Activated CD8-positive, alpha-beta memory T cell treated with anti-CD3 and anti-CD28 coated beads for 36 hours (primary cell): ENCODE data around the gene UXS1. TPM values are rescaled to one million over a fixed set of nuclear protein-coding genes. Genes with fewer than 3 reads are reported as not detected.
"Not testable (repeated sequence)": the region's sequence is repeated elsewhere in the genome, so short reads cannot be mapped to it uniquely, and the experiment has no call there.

Experiments
- CTCF ChIA-PET: fragments of 350-600 bp; sonication (Branson Sonifier 250); formaldehyde crosslinking; loops from one replicate; lab custom pipeline; 2021; ENCODE audit warnings: antibody characterized with exemption; lab: Charles Lee
- POLR2A ChIA-PET: fragments of 350-600 bp; sonication (Branson Sonifier 250); formaldehyde crosslinking; loops from one replicate; lab custom pipeline; 2021; ENCODE audit warnings: antibody characterized with exemption; lab: Charles Lee
- total RNA-seq, 2 experiments: library from RNA; stranded (reverse); gene quantifications; one replicate each; pipeline ENCODE4 v1.2.3, GENCODE V29; 2021

The UXS1 gene
- total RNA-seq, 2 experiments from 2014 or later, result 42.0 to 43.9 TPM

- POLR2A ChIA-PET, result interaction anchor here (1.0 to 1.9 kb wide), 2 partner anchors 14 to 15 kb away, joined by 4 to 8 read pairs; no protein-coding TSS in a partner anchor
- CTCF ChIA-PET, result interaction anchor here (1.1 kb wide), 1 partner anchor 16 kb away, joined by 5 read pairs; no protein-coding TSS in a partner anchor
These were observed 49.3 kb downstream of the UXS1 start for GRCh38 chr2:106144621-106145331.

GRCh38 chr2:106143495-106144215 lies 50.4 kb downstream of the UXS1 start:
- POLR2A ChIA-PET, result interaction anchor here (1.9 kb wide), 1 partner anchor 15 kb away, joined by 8 read pairs; no protein-coding TSS in a partner anchor

DNA sequence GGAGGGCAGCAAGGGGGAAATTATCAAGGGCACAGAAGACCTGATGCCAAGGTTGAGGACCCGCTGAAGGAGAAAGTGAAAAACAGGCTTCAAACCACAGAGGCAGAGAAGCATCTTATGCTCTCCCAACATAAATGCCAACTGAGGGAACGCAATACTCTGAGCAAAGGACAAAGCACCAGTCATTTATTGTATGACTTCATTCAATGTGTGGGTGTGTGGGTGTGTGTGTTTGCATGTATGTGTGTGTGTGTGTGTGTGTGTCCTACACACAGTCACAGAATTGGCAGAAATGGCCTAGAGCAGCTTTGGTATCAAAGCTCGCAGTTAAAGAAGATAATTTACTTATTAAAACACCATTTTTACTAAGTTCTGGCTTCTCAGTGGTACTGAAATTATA lies 51.4 kb downstream of the UXS1 start:
- ChIA-PET POLR2A (no interaction called here), CTCF (interaction anchor here (0.7 kb wide), 1 partner anchor 22 kb away, joined by 3 read pairs; no protein-coding TSS in a partner anchor)

More at GRCh38 chr2:106143495-106144215, 50.4 kb downstream of the UXS1 start:
- CTCF ChIA-PET, result no interaction called here

- ChIA-PET POLR2A (interaction anchor here (1.0 kb wide), 1 partner anchor 52 kb away, joined by 3 read pairs; no protein-coding TSS in a partner anchor), CTCF (interaction anchor here (1.3 to 1.5 kb wide), 2 partner anchors 17 to 52 kb away, joined by 4 to 5 read pairs; no protein-coding TSS in a partner anchor)
These were observed 53.2 kb downstream of the UXS1 start for GRCh38 chr2:106140913-106141312.

- POLR2A ChIA-PET, result interaction anchor here (1.0 to 2.0 kb wide), 2 partner anchors 20 to 53 kb away, joined by 3 to 5 read pairs; no protein-coding TSS in a partner anchor
These were observed 54.0 kb downstream of the UXS1 start for GRCh38 chr2:106140113-106140512.

DNA sequence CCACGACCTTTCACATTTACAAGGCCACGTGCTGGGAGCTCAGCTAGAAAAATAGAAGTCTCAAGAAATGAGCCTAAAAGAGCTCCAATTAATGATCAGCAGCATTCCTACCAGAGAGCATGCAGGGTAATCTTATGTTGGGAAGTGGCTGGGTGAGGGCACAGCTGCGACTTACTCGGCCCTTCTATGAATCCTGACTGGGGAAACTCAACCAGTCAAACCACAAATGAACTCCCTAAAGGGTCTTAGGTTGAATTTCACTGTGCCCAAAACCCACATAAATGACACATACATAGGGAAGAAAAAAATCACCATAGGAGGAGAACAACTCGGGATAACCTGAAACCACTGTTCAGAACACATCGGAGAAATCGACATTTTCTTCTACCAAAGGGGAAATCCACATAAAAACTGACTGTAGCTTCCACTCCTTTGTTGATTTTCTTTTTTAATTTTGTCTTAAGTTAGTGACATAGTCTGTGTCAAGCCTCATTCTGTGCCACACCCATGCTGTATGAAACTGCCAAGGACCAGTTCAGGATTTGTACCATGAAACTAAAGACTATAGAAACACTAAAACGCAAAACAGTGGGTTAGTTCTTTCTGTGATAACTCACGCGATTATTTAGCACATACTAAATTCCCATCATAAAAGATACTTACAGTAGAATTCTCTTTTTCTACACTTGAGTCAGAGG lies 54.7 kb downstream of the UXS1 start:
- POLR2A ChIA-PET, result interaction anchor here (0.5 to 2.0 kb wide), 3 partner anchors 21 to 54 kb away, joined by 3 to 5 read pairs (median 3); no protein-coding TSS in a partner anchor
- CTCF ChIA-PET, result no interaction called here

More at GRCh38 chr2:106140113-106140512, 54.0 kb downstream of the UXS1 start:
- CTCF ChIA-PET, result interaction anchor here (1.5 kb wide), 1 partner anchor 18 kb away, joined by 5 read pairs; no protein-coding TSS in a partner anchor

DNA sequence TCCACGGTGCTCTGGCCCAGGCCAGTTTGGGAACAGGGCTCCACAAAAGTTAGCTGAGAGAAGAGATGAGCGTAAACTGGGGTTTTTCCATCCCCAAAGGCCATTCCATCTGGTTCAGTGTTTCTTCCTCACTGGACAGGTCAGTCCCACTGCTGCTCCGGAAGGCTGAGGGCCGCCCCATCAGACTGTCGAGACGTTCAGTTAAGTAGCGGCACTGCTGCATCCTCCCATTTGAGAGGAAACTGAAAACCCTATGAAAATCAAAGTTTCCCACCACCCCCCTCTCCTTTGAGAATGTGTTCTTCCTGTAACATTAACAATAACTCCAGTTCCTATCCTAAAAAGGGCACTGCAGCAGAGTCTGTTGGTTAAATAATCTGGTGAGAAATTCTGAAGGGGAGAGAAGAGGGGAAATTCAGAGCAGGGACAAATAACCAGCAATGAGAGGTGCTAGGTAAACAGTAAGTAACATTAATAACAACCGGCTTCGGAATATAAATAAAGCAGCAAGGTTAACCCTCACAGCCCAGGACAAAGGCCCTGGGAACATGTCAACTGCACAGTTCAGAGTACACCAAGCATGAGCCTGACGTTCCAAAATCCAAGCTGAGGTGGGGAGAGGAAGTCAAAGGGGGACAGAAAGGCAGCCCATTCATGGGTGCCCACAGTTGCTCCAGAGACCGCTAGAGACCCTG lies 55.4 kb downstream of the UXS1 start:
- POLR2A ChIA-PET, result interaction anchor here (0.5 to 2.0 kb wide), 3 partner anchors 22 to 55 kb away, joined by 3 to 5 read pairs (median 3); no protein-coding TSS in a partner anchor
- CTCF ChIA-PET, result interaction anchor here (0.8 to 1.2 kb wide), 3 partner anchors 10 to 34 kb away, joined by 3 read pairs; no protein-coding TSS in a partner anchor

GRCh38 chr2:106137731-106138521 lies 56.2 kb downstream of the UXS1 start:
- CTCF ChIA-PET, result interaction anchor here (0.8 to 1.2 kb wide), 3 partner anchors 11 to 34 kb away, joined by 3 read pairs; no protein-coding TSS in a partner anchor
- POLR2A ChIA-PET, result interaction anchor here (0.6 to 1.4 kb wide), 2 partner anchors 28 to 55 kb away, joined by 3 to 4 read pairs; no protein-coding TSS in a partner anchor

GRCh38 chr2:106131192-106131591 lies 62.9 kb downstream of the UXS1 start:
- POLR2A ChIA-PET, CTCF ChIA-PET: not testable (repeated sequence)

DNA sequence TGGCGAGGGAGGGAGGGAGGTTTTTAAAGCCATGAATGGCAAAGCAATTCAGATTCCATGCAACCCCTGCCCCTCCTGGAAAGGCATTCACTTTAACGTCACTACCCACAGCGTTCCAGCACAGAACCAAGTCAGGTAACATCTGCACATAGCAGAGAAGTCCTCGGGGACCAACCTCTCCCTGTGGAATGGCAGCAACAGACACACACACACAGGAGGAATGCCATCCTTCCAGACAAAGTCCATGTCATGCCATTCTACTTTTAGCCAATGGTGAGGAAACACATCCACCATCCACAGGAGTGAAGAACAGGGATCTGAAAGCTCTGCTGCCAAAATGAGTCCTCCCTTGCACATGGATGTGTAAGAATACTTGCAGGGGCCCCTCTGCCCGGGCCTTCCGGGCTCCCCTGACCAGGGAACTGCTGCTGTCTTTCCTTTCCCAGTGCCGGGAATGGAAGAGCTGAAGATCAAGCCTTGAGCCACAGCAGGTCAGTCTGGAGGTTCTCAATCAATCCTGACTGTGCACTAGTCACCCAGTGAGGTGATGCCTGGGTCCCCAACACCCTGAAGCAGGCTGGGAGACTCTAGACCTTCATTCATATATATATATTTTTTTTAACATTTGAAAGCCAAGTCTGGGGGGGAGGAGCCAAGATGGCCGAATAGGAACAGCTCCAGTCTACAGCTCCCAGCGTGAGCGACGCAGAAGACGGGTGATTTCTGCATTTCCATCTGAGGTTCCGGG lies 63.7 kb downstream of the UXS1 start:
- ChIA-PET CTCF (no interaction called here), POLR2A (no interaction called here)

- CTCF ChIA-PET, result no interaction called here
These were observed 64.5 kb downstream of the UXS1 start for GRCh38 chr2:106129592-106129991.

DNA sequence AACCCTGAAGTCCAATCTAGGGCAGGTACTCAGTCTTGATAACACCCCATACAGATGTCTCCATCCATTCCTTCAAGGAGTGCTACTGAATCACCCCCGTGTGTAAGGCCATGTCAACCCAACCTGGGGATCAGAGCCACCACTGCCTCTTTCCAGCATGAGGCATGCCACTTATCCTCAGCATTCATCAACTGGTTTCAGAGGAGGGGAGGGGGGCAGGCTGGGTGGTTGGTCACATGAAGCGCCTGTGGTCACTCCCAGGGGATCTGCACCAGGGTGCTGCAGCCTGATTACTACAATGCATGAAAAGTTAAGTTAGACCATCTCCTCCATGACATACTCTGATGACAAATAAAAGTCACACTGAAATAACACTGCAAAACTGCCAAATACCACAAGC lies 65.0 kb downstream of the UXS1 start:
- CTCF ChIA-PET, result no interaction called here

More at GRCh38 chr2:106129592-106129991, 64.5 kb downstream of the UXS1 start:
- POLR2A ChIA-PET, result no interaction called here

DNA sequence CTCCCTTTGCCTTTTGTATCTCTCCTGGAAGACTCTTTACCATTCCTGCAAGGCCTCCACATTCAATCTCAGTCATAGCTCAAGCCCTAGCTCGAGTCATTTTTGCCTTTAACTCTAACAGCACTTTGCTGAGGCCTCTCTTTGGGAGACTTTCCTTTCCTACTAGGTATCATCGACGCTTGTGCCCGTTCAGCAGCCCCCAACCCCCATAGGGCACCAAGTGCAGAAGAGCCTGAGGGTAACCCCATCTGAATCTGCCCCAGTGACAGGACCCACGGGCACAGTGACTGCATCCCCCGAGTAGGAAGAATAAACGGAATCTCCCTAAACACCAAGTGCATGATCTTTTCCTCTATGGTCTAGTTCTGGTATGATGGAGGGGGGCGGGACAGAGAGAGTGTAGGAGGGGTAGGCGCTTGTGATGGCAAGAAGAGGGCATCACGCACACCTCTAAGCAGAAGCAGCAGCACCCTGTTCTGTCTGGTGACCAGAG lies 66.3 kb downstream of the UXS1 start:
- POLR2A ChIA-PET, result no interaction called here
- CTCF ChIA-PET, result no interaction called here

More for the DNA sequence above, 65.0 kb downstream of the UXS1 start:
- POLR2A ChIA-PET, result no interaction called here

- ChIA-PET CTCF (interaction anchor here (0.7 kb wide), 1 partner anchor 60 kb away, joined by 3 read pairs; no protein-coding TSS in a partner anchor), POLR2A (no interaction called here)
These were observed 66.8 kb downstream of the UXS1 start for GRCh38 chr2:106127282-106127771.

- ChIA-PET POLR2A (no interaction called here), CTCF (interaction anchor here (0.7 kb wide), 1 partner anchor 59 kb away, joined by 3 read pairs; no protein-coding TSS in a partner anchor)
These were observed 67.3 kb downstream of the UXS1 start for GRCh38 chr2:106126705-106127281.

DNA sequence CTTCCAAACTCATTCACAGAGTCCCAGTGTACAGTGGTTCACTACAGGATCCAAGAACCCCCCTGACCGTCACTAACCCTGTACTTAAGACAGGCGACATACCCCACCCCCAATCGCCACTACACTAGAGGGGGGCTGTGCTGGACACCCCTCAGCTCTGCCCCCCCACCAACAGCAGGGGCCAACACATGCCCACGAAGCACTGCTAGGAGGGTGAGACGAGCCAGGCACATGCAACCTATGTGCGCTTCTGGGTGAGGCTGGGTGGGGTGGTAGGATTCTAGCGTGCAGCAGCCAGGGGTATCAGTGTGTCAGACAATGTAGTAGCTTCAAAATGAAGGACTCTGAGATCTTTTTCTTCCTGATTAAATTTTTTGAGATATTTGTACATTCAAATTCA lies 67.8 kb downstream of the UXS1 start:
- ChIA-PET CTCF (interaction anchor here (0.7 kb wide), 1 partner anchor 59 kb away, joined by 3 read pairs; no protein-coding TSS in a partner anchor), POLR2A (no interaction called here)
